ENCODE results near the gene FOXL1.
"Not testable (repeated sequence)": the region's sequence is repeated elsewhere in the genome, so short reads cannot be mapped to it uniquely, and the experiment has no call there.

The FOXL1 gene

DNA sequence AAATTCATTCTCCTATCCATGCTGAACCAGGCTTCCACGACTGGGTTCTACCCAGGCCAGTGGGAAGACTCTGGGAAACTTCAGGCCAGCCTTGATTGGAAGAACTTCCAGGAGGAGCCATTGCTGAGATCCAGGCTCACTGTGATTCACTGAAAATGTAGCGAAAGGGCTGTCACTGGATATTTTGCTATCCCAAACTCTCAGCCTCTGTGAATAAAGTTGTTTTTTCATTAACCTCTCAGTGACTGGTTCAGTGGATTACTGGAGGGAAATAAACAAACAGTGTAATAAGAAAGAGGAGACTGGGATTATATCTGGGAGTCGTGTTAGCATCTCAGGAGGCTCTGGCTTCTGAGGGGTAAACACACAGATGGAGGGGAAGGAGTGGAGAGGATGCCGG is 3.1 kb downstream of the FOXL1 start:
- no peak for DNase-seq

GRCh38 chr16:86584071-86584685 is 5.8 kb downstream of the FOXL1 start:
- no peak for DNase-seq

DNA sequence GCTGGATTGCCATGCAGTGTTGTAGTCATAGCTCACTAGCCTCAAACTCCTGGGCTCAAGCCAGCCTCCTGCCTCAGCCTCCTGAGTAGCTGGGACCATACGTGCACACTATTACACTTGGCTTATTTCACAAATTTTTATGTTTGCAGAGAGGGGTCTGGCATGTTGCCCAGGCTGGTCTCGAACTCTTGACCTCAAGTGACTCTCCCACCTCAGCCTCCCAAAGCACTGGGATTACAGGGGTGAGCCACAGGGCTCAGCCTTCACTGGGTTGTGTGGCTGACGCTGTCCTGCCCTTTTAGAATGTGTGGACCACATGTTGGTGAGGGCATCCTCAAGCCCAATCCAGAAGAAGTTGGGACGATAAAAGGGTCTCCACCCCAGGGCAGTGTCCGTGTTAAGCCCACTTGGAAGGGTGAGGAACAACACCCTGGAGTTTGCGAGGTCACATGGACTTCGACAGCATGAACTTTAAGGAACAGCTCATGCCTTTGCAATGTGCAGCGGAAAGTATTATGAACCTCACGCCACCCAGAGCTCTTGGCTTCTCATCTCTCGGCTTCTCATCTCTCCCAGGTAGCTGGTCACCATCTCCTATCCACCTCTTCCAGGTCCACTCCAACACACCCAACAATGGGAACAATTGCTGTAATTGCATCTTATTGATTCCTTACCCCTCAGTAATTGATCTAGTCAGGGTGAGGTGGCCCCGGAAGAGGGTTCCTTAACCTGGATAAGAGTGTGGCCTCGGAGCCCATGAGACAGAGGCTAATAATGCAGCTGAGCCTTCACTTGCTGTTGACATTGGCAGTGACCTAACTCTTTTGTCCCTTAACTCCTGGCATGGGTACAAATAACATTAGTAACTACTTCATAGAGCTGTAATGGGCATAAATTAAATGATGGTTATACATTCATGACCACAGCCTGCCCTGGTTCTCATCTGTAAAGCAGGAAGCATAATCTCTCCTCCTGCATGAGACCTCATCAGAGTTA is 6.7 kb downstream of the FOXL1 start:
- no peak for DNase-seq

- no peak for DNase-seq
Observed at GRCh38 chr16:86585821-86586611, 7.7 kb downstream of the FOXL1 start.

DNA sequence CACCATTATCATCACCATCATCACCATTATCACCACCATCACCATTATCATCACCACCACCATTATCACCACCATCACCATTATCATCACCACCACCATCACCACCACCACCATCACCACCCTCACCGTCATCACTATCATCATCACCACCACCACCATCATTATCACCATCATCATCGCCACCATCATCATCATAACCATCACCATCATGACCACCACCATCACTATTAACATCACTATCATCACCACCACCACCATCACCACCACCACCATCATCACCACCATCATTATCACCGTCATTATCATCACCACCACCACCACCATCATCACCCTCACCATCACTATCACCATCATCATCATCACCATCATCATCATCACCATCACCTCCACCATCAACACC is 9.1 kb downstream of the FOXL1 start:
- no peak for DNase-seq

GRCh38 chr16:86587955-86588354 is 9.6 kb downstream of the FOXL1 start:
- not testable (repeated sequence) for DNase-seq

DNA sequence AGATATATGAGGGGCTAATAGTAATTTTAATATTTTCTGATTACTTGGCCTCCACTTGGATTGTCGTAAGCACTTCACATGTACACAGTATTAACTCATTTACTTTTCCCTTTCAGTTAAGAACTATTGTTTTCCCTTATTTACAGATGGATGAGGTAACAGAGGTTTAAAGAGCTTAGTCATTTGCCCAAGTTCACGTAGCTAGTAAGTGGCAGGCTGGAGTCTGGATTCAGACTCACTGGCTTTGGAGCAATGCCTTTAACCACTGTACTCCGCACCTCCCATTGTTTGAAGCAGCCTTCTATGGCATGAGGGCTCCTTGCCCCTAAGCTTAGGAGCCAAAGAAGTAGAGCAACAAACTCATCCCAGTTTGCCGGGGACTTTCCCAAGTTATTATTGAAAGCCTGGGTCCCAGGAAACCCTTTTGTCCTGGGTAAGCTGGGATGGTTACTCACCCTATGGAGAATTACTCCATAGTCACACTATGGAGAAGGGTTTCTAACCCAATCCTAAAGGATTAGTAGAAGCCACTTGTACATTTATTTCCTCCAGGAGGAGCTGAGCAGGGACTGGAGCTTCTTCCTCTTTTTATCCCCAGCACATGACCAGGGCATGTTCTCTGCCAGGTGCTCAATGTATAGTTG is 12.3 kb downstream of the FOXL1 start:
- DNase-seq = no peak

- DNase-seq = no peak
Observed at GRCh38 chr16:86591270-86591669, 12.9 kb downstream of the FOXL1 start.

- no peak for DNase-seq
Observed at GRCh38 chr16:86593913-86594620, 15.7 kb downstream of the FOXL1 start.

- DNase-seq = no peak
Observed at GRCh38 chr16:86594721-86595120, 16.4 kb downstream of the FOXL1 start.

GRCh38 chr16:86595983-86596605 is 17.7 kb downstream of the FOXL1 start:
- DNase-seq = no peak

DNA sequence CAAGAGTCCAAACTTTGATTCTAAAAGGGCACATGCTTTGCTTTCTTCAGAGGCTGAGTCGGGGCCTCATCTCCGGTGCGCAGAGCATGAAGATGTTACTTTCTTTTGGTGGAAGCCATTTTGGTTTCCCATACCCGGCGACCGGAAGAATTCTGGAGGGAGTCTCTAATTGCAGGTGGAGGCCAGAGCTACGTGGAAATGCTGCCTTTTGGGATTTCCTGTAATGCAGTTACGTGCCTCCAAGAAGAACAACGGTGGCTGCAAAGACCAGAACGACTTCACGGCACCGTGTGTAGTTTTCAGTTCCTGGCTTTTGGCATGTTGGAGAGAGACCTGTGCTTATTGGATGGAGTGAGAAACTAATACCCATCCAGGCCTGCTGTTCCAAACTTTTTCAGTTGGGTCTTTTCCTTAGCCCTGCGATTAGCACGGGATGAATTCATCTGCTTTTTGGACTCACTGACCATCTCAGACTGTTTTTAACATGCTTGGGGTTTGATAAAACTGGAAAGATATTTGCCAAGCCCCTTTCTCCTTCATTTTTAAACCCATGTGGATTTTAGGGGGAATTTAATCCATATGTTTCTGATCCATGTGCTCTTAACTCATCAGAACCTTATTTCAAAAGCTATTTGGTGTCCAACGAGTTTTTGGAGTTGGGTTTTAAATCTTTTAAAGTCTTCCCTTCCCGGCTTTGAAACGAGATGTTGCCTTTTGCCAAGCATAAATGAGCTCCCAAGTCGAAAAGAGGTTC is 19.0 kb downstream of the FOXL1 start:
- DNase-seq = no peak

DNA sequence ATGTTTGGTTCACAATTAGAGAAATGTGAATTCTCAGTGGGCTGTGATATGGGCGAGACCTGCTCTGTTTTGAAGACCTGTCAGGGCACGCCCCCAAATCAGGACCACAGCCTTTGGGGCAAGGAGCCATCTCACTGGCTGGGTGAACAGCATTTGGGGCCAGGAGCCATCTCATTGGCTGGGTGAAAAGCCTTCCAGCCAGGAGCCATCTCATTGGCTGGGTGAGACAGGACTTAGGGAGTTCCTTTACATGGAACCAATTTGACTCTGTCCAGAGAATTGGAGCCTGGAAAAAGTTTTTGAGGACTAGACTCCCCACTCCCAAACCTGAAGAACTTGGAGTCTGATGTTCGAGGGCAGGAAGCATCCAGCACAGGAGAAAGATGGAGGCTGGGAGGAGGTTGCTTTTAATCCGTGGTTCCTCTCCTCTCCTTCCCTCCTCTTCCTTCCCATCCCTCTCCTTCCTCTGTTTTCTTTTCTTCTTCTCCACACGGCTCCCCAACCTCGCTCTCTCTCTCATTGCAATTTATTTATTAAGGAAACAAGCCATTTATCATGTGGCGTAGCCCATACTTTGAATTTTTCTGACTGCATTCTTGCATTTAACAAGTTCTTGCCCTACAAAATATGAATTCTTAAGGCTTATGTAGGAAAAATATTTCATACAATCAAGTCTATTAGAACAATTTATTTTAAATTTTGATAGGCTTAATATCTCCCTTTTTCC is 19.7 kb downstream of the FOXL1 start:
- DNase-seq = no peak

DNA sequence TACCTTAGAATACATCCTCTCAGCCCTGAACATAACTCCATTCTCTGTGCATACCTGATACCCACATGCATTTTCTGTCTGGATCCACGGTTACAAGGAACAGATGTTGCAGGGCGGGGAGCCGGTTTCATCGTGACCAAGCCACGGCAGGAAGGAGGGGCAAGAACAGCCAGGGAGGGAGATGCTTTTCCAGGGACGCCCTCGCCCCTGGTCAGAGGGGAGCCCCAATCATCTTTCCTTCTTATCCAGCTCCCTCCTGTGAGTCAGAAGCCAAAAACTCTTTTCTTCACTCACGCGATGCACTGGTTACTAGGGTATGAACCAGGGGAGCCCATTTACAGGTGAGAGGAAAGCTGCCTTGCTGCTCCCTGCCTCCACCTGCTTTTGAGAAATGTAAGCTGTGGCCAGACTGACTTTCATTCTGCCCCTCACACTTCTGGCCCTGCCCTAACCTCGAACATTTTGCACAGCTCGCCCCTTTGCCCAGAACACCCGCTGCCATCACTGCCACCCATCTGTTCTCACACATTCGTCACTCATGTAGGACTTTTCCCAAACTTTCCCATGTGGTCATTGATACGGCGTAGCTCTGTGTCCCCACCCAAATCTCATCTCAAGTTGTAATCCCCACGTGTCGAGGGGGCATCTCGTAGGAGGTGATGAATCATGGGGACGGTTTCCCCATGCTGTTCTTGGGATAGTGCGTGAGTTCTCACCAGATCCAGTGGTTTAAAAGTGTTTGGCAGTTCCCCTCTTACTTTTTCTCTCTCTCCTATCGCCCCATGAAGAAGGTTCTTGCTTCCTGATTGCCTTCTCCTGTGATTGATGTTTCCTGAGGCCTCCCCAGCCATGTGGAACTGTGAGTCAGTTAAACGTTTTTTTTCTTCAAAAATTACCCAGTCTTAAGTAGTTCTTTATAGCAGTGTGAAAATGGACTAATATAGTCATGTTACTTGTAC is 20.5 kb downstream of the FOXL1 start:
- DNase-seq = no peak

GRCh38 chr16:86601356-86601755 is 23.0 kb downstream of the FOXL1 start:
- DNase-seq = no peak

DNA sequence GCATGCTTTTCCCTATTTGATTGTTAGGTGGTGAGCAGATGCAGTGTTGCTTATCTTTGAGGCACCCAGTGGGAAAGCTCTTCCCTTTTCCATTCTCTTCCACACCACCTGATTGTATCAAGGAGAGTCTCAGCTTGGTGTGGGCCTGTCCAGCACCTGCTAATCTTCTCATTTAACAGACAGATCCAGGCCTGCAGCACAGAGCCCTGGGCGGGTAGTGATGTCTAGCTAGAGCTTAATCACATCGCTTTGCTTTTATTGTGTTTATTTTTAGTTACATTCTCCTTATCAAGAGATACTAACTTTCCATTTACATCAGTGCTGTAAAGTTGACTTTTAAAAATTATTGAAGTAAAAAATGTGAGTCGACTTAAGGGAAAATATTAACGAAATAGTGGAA is 24.2 kb downstream of the FOXL1 start:
- DNase-seq = no peak

- DNase-seq = peak; percentile 8
Observed at GRCh38 chr16:86604436-86605193, 26.3 kb downstream of the FOXL1 start.

DNA sequence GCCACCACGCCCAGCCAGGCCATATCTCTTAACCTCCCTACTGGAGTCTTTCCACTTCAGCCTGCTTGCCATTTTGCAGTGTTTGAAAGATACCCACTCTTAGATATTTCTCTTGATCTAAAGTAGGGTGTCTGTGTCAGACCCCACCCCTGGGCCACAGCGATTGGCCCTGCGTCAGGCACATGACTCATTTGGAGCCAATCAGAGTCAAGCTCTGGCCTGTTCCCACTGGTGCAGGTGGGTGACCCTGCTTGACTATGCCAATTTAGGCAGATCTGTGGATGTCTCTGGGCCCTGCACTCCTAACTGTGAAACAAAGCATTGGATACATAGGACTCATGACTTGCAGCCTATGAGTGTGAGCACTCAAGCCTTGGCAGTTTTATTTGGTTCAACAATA is 27.6 kb downstream of the FOXL1 start:
- no peak for DNase-seq

Data from activated effector memory CD4-positive, alpha-beta T cell treated with Interleukin-2 at 50 U/mL for 16 hours (primary cell).